ENCODE results near the gene CD52. TPM values are rescaled to one million over a fixed set of nuclear protein-coding genes. Genes with fewer than 3 reads are reported as not detected.

The CD52 gene
- total and polyA plus RNA-seq, 2 experiments from 2014 or later = 7.3 TPM; not detected in 1

- Mint-ChIP-seq H3K9me3 (no peaks in the 10 kb centered on the region), H3K4me1 (peaks cover 29% of the 10 kb centered on the region), H3K27ac (no peak overlapping the region), H3K36me3 (ENCODE audit: low read depth) (peaks cover 4% of the 10 kb centered on the region; the same call in 1 of the 3 replicates), H3K27me3 (ENCODE audit: insufficient read depth, low read depth, poor library complexity) (peaks cover 15% of the 10 kb centered on the region), H3K4me3 (no peak overlapping the region)
- Histone ChIP-seq H4K20me1 (replicated peaks; ENCODE audit: insufficient read depth) (no peaks in the 10 kb centered on the region), H3K4me1 (ENCODE audit: insufficient read depth) (peaks cover 8% of the 10 kb centered on the region; the same call in 1 of the 2 replicates), H3K9me2 (ENCODE audit: insufficient read depth) (no peaks in the 10 kb centered on the region), H3K4me2 (no peak overlapping the region), H3K27me3 (ENCODE audit: insufficient read depth) (0 out of 2 replicates have a peak, but pooled peaks cover 3% of the 10 kb centered on the region), H3F3A (replicated peaks; ENCODE audit: low read depth) (peaks cover 9% of the 10 kb centered on the region; the same call in 1 of the 2 replicates), H3K79me2 (replicated peaks; ENCODE audit: insufficient read depth) (no peaks in the 10 kb centered on the region), H2AFZ (no peak overlapping the region), H3K36me3 (ENCODE audit: insufficient read depth) (no peaks in the 10 kb centered on the region), H3K27ac (ENCODE audit: low read depth) (no peak overlapping the region), H3K4me3 (no peak overlapping the region)
- ATAC-seq = no peak
- TF ChIP-seq EZH2phosphoT487 (IDR thresholded peaks at IDR 0.05; ENCODE audit: unreplicated experiment) (no peak), JUNB (IDR thresholded peaks at IDR 0.05; ENCODE audit: unreplicated experiment) (no peak), CTCF (conservative IDR thresholded peaks at IDR 0.05; ENCODE audit: low read depth in 2 of 2) (no peak), NANOG (IDR thresholded peaks at IDR 0.05; ENCODE audit: borderline replicate concordance) (no peak), EZH2 (IDR thresholded peaks at IDR 0.05; ENCODE audit: low read depth, unreplicated experiment) (no peak), POLR2AphosphoS5 (IDR thresholded peaks at IDR 0.05; ENCODE audit: low read depth) (no peak), CREB1 (CRISPR knock-in tag; IDR thresholded peaks at IDR 0.05; ENCODE audit: low read depth) (no peak), STAT1 (IDR thresholded peaks at IDR 0.05; ENCODE audit: unreplicated experiment) (no peak), ZNF114 (CRISPR knock-in tag; IDR thresholded peaks at IDR 0.05) (no peak), ZNF331 (CRISPR knock-in tag; IDR thresholded peaks at IDR 0.05; ENCODE audit: low read depth) (no peak), ZNF462 (CRISPR knock-in tag; IDR thresholded peaks at IDR 0.05) (no peak)
- TF ChIP-seq, protein P1, sequence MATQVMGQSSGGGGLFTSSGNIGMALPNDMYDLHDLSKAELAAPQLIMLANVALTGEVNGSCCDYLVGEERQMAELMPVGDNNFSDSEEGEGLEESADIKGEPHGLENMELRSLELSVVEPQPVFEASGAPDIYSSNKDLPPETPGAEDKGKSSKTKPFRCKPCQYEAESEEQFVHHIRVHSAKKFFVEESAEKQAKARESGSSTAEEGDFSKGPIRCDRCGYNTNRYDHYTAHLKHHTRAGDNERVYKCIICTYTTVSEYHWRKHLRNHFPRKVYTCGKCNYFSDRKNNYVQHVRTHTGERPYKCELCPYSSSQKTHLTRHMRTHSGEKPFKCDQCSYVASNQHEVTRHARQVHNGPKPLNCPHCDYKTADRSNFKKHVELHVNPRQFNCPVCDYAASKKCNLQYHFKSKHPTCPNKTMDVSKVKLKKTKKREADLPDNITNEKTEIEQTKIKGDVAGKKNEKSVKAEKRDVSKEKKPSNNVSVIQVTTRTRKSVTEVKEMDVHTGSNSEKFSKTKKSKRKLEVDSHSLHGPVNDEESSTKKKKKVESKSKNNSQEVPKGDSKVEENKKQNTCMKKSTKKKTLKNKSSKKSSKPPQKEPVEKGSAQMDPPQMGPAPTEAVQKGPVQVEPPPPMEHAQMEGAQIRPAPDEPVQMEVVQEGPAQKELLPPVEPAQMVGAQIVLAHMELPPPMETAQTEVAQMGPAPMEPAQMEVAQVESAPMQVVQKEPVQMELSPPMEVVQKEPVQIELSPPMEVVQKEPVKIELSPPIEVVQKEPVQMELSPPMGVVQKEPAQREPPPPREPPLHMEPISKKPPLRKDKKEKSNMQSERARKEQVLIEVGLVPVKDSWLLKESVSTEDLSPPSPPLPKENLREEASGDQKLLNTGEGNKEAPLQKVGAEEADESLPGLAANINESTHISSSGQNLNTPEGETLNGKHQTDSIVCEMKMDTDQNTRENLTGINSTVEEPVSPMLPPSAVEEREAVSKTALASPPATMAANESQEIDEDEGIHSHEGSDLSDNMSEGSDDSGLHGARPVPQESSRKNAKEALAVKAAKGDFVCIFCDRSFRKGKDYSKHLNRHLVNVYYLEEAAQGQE (IDR thresholded peaks at IDR 0.05; ENCODE audit: unreplicated experiment) = no peak
- TF ChIP-seq, protein P2, sequence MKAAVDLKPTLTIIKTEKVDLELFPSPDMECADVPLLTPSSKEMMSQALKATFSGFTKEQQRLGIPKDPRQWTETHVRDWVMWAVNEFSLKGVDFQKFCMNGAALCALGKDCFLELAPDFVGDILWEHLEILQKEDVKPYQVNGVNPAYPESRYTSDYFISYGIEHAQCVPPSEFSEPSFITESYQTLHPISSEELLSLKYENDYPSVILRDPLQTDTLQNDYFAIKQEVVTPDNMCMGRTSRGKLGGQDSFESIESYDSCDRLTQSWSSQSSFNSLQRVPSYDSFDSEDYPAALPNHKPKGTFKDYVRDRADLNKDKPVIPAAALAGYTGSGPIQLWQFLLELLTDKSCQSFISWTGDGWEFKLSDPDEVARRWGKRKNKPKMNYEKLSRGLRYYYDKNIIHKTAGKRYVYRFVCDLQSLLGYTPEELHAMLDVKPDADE (IDR thresholded peaks at IDR 0.05) = no peak
- no peak for DNase-seq (ENCODE audit: low spot score)
Measured at GRCh38 chr1:26340047-26340481, 22.3 kb downstream of the CD52 start.
